HFF-Myc (cell line): ENCODE data around the gene ANKRD28.

Experiments
- DNase-seq: peaks from one replicate; pipeline ENCODE4 v3.0.0-alpha.2; 2011; ENCODE audit warnings: low read depth; ENCODE audit errors: extremely low read depth
- H3K4me3 ChIP-seq: replicated peaks from 2 replicates; pipeline ENCODE4 v1.5.1; 2011; ENCODE audit warnings: low read depth, mild to moderate bottlenecking, control low read depth, low read length
- TF ChIP-seq, protein P1 (sequence below): IDR thresholded peaks from 2 replicates; pipeline ENCODE4 v1.5.1; 2012; ENCODE audit warnings: mild to moderate bottlenecking, low read depth, low read length, control low read depth; ENCODE audit errors: missing control alignments

Gene ANKRD28

DNA sequence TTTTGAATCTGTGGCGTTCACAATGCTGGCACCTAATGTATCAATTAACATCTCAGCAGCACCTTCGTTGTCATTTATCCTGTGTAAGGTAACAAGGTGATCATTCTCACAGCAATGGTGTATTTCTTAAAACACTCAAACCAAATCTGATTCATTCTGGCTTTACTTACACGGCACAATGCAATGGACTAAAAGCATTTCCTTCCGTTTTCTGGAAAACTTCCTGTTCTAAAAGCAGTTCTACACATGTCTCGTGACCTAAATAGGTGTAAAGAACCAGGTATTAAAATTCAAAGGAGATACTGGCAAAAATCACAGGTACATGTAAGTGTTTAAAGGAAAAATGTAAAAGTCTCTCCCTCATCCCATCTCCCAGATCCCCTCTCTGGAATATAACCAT lies 118.5 kb downstream of the ANKRD28 start:
- H3K4me3 ChIP-seq, result no peak overlapping the region
- no peak for DNase-seq
- TF ChIP-seq, protein P1, sequence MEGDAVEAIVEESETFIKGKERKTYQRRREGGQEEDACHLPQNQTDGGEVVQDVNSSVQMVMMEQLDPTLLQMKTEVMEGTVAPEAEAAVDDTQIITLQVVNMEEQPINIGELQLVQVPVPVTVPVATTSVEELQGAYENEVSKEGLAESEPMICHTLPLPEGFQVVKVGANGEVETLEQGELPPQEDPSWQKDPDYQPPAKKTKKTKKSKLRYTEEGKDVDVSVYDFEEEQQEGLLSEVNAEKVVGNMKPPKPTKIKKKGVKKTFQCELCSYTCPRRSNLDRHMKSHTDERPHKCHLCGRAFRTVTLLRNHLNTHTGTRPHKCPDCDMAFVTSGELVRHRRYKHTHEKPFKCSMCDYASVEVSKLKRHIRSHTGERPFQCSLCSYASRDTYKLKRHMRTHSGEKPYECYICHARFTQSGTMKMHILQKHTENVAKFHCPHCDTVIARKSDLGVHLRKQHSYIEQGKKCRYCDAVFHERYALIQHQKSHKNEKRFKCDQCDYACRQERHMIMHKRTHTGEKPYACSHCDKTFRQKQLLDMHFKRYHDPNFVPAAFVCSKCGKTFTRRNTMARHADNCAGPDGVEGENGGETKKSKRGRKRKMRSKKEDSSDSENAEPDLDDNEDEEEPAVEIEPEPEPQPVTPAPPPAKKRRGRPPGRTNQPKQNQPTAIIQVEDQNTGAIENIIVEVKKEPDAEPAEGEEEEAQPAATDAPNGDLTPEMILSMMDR, result no peak

DNA sequence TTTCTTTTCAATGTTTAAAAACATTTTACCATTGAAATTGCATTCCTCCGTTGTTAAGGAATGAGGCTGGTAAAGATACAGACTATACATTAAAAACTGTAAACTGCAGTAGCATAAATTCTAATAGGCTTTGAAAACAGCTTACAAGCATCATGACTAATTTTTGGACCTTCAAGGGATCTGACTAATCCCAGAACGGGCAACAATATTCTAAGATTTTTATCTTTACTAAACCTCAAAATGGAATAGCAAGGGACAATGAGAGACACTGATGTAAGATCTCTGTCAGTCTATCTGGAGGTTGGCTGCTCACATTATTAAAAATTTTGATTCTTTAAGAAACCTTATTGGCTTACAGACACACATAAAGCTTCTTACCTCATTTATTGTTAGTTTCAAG lies 121.5 kb downstream of the ANKRD28 start:
- TF ChIP-seq, protein P1, result no peak
- no peak for DNase-seq
- no peak overlapping the region for H3K4me3 ChIP-seq

DNA sequence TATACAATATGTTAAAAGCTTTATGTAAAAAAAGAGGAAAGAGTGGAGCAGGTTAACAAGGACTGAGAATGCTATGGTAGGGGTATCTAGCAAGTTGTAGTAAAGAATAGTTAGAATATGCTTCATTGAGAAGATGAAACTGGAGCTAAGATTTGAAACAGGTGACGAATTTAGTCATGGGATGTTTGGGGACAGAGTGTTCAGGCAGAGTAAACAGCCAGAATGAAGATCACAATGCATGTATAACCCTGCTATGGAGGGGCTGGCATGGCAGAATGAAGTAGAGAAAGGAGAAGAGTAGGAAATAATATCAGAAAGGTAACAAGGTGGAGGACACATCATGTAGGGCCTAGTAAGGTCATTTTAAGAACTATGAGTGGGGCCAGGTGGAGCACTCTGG lies 124.2 kb downstream of the ANKRD28 start:
- TF ChIP-seq, protein P1, result no peak
- DNase-seq, result no peak

DNA sequence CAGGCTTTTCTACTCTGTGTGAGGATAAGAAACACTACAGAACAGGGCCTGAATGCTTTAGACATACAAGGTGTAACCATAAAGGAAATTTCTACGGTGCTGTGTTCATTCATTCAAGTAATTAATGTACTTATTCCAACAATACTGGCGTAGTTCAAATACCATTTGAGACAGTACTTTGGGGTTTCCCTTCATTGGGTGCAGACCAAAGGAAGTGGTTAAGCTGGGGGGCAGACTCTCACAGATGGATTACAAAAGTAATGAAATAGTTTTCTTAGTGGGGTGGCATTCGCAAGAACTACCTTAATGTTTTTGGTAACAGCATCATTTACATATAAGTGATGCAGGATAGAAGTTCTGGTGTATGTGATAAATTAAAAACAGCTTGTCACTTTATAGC lies 130.3 kb downstream of the ANKRD28 start:
- no peak for DNase-seq
- TF ChIP-seq, protein P1, result no peak
- no peak overlapping the region for H3K4me3 ChIP-seq

More for the DNA sequence above, 124.2 kb downstream of the ANKRD28 start:
- H3K4me3 ChIP-seq, result no peak overlapping the region

DNA sequence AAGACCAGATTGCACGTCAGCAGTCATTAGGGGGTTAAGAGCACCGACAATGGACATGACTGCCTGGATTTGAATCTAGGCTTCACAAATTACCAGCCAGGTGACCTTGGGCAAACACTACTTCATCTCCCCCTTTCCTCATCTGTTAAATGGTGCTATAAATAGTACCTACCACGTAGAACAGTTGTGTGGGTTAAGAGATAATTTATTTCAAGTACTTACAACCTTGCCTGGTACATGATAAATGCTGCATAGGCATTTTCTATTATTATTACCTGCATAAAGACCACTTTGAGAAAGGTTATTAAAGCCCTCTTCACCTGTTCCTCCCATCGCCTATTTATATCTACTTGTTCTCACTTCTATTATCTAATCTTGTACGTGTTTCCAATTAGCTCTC lies 131.5 kb downstream of the ANKRD28 start:
- DNase-seq, result no peak
- H3K4me3 ChIP-seq, result no peak overlapping the region
- TF ChIP-seq, protein P1, result no peak

DNA sequence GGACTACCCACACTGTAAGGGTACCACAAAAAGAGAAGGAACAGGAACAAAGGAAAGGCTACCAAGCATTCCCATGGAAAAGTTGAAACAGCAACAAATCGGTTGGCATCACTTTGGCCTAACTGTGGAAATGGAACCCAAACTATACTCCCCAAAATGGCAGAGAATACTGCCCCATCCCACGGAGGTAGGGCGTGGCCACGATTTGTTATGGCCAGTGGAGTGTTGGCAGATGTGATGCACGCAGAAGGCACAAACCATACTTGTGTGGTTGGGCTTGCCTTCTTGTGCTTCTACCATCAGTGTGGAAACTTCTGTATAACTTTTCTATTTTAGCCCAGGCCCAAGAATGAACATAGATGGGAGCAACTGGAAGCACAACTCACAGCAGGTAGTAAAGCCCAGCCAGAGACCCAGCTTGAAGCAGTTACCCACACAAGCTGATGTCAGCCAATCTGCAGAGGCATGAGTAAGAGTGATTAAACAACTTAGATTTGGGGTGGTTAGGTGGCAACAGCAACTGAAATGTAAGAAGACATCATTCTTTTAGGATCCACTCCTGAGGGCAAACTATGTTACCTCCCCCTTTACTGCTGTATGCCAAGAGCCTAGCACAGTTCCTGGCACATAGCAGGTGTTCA lies 132.1 kb downstream of the ANKRD28 start:
- DNase-seq, result no peak
- TF ChIP-seq, protein P1, result no peak
- H3K4me3 ChIP-seq, result no peak overlapping the region

DNA sequence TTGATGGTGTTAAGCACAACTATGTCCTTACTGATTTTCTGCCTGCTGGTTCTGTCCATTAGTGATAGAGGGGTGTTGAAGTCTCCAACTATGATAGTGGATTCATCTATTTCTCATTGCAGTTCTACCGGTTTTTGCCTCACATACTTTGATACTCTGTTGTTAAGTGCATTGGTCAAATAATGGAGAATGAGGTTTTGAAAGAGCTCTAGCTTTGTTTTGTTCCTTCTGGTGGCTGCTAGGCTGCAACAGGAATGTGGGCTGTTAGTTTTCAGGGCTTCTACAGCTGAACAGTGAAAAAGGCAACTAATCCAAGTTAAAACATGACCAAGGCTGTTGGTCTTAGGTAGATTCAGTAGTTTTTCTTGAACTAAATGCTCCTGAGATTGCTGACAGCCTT lies 133.6 kb downstream of the ANKRD28 start:
- H3K4me3 ChIP-seq, result no peak overlapping the region
- TF ChIP-seq, protein P1, result no peak
- DNase-seq, result no peak
